GM12801 (cell line): ENCODE measurements around the gene LMO1.

Experiments
- CTCF ChIP-seq: IDR thresholded peaks from one replicate; pipeline ENCODE4 v1.5.1; 2011; ENCODE audit warnings: control low read depth; ENCODE audit not compliant: insufficient read length; ENCODE audit errors: extremely low read depth

LMO1 gene

GRCh38 chr11:8209208-8209807 is 54.4 kb downstream of the LMO1 start:
- TF ChIP-seq CTCF: no peak

- TF ChIP-seq CTCF: no peak
These were observed 56.3 kb downstream of the LMO1 start for GRCh38 chr11:8207080-8208000.

- TF ChIP-seq CTCF: no peak
These were observed 57.2 kb downstream of the LMO1 start for GRCh38 chr11:8206251-8207079.

GRCh38 chr11:8205566-8205965 is 58.1 kb downstream of the LMO1 start:
- TF ChIP-seq CTCF: no peak

GRCh38 chr11:8204596-8204995 is 59.1 kb downstream of the LMO1 start:
- TF ChIP-seq CTCF: no peak

GRCh38 chr11:8204025-8204424 is 59.7 kb downstream of the LMO1 start:
- no peak for TF ChIP-seq CTCF

- no peak for TF ChIP-seq CTCF
These were observed 60.3 kb downstream of the LMO1 start for GRCh38 chr11:8203414-8203715.
